Neural cell (in vitro differentiated cells): ENCODE results near the gene RAMP3.

Experiments used
- EZH2 ChIP-seq: fragments of 200-600, 300-800 bp; shearing (Covaris generic), sonication (generic); IDR thresholded peaks from 2 replicates; pipeline ENCODE4 v1.6.1; 2014; ENCODE audit warnings: antibody characterized with exemption, low read length, borderline replicate concordance, mild to moderate bottlenecking; ENCODE audit not compliant: insufficient read depth, poor library complexity, severe bottlenecking
- RAD21 ChIP-seq: fragments of 450-650 bp; conservative IDR thresholded peaks from 2 replicates; pipeline ENCODE4 v1.6.1; 2014; ENCODE audit warnings: antibody characterized with exemption, mild to moderate bottlenecking, moderate library complexity
- TF ChIP-seq, protein P1 (sequence below): fragments of 450-650 bp; IDR thresholded peaks from 2 replicates; pipeline ENCODE4 v1.5.1; 2014; ENCODE audit warnings: antibody characterized with exemption, mild to moderate bottlenecking, moderate library complexity; ENCODE audit not compliant: poor library complexity, severe bottlenecking

- TF ChIP-seq EZH2 (no peak), RAD21 (no peak)
- TF ChIP-seq, protein P1, sequence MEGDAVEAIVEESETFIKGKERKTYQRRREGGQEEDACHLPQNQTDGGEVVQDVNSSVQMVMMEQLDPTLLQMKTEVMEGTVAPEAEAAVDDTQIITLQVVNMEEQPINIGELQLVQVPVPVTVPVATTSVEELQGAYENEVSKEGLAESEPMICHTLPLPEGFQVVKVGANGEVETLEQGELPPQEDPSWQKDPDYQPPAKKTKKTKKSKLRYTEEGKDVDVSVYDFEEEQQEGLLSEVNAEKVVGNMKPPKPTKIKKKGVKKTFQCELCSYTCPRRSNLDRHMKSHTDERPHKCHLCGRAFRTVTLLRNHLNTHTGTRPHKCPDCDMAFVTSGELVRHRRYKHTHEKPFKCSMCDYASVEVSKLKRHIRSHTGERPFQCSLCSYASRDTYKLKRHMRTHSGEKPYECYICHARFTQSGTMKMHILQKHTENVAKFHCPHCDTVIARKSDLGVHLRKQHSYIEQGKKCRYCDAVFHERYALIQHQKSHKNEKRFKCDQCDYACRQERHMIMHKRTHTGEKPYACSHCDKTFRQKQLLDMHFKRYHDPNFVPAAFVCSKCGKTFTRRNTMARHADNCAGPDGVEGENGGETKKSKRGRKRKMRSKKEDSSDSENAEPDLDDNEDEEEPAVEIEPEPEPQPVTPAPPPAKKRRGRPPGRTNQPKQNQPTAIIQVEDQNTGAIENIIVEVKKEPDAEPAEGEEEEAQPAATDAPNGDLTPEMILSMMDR: no peak
Observed at GRCh38 chr7:45196374-45196773, 38.8 kb downstream of the RAMP3 start.
